Neuronal stem cell (in vitro differentiated cells): ENCODE results near the gene BCAS3.

Source experiments
- DNase-seq: peaks from one replicate; pipeline ENCODE4 v3.0.0-alpha.2; 2013; ENCODE audit warnings: low spot score
- H2AFZ ChIP-seq: one replicate; pipeline ENCODE4 v1.6.1; 2013; ENCODE audit warnings: mild to moderate bottlenecking, low read length, inconsistent platforms
- H2AK5ac ChIP-seq: 2 replicates; pipeline ENCODE4 v1.6.1; 2013; ENCODE audit warnings: low read depth, mild to moderate bottlenecking, inconsistent platforms, low read length, moderate library complexity, mixed read lengths
- H2BK120ac ChIP-seq: 2 replicates; pipeline ENCODE4 v1.6.1; 2013; ENCODE audit warnings: low read depth, mild to moderate bottlenecking, inconsistent platforms, low read length, moderate library complexity, mixed read lengths
- H2BK12ac ChIP-seq: one replicate; pipeline ENCODE4 v1.6.1; 2013; ENCODE audit warnings: low read length, inconsistent platforms
- H2BK15ac ChIP-seq: 2 replicates; pipeline ENCODE4 v1.6.1; 2013; ENCODE audit warnings: mild to moderate bottlenecking, low read length, inconsistent platforms, mixed read lengths
- H2BK5ac ChIP-seq: one replicate; pipeline ENCODE4 v1.6.1; 2013; ENCODE audit warnings: inconsistent platforms, mild to moderate bottlenecking, low read length, moderate library complexity
- H3K14ac ChIP-seq: one replicate; pipeline ENCODE4 v1.6.1; 2013; ENCODE audit warnings: low read length, inconsistent platforms
- H3K18ac ChIP-seq: 2 replicates; pipeline ENCODE4 v1.6.1; 2013; ENCODE audit warnings: low read length, inconsistent platforms
- H3K23ac ChIP-seq: 2 replicates; pipeline ENCODE4 v1.6.1; 2013; ENCODE audit warnings: low read depth, mild to moderate bottlenecking, mixed read lengths, low read length, inconsistent platforms; ENCODE audit not compliant: poor library complexity
- H3K27ac ChIP-seq: replicated peaks from 3 replicates; pipeline ENCODE4 v1.5.1; 2013; ENCODE audit warnings: low read length, inconsistent platforms
- H3K27me3 ChIP-seq, 3 experiments: 2 replicates each; pipeline ENCODE4 v1.6.1; 2013; ENCODE audit warnings: low read length in 3 of 3, mild to moderate bottlenecking in 2 of 3, inconsistent platforms in 1 of 3, low read depth in 1 of 3, mixed read lengths in 1 of 3, moderate library complexity in 1 of 3; ENCODE audit not compliant: control insufficient read depth in 3 of 3, insufficient read depth in 3 of 3
- H3K36me3 ChIP-seq, 2 donors: replicated peaks in 1 of 2; 2 replicates each; pipeline ENCODE4 v1.6.1; 2013; ENCODE audit warnings: low read length in 2 of 2; ENCODE audit not compliant: control insufficient read depth in 2 of 2, insufficient read depth in 2 of 2
- H3K4ac ChIP-seq: 2 replicates; pipeline ENCODE4 v1.6.1; 2013; ENCODE audit warnings: inconsistent platforms, mild to moderate bottlenecking, low read length, moderate library complexity
- H3K4me1 ChIP-seq, 2 donors: 1 replicate in 1 of 2; 2 replicates in 1 of 2; pipeline ENCODE4 v1.6.1; 2013; ENCODE audit warnings: low read length in 2 of 2, low read depth in 1 of 2; ENCODE audit not compliant: control insufficient read depth in 2 of 2, insufficient read depth in 1 of 2
- H3K4me2 ChIP-seq: one replicate; pipeline ENCODE4 v1.6.1; 2013; ENCODE audit warnings: mild to moderate bottlenecking, low read length, inconsistent platforms; ENCODE audit not compliant: insufficient read depth, poor library complexity, severe bottlenecking
- H3K4me3 ChIP-seq, 2 donors: 2 replicates each; pipeline ENCODE4 v1.5.1; 2013; ENCODE audit warnings: low read length in 2 of 2, mild to moderate bottlenecking in 2 of 2, inconsistent platforms in 1 of 2, moderate library complexity in 1 of 2
- H3K79me1 ChIP-seq: one replicate; pipeline ENCODE4 v1.6.1; 2013; ENCODE audit warnings: low read depth, mild to moderate bottlenecking, inconsistent platforms, low read length, moderate library complexity
- H3K9ac ChIP-seq: one replicate; pipeline ENCODE4 v1.6.1; 2013; ENCODE audit warnings: mild to moderate bottlenecking, low read depth, low read length, inconsistent platforms; ENCODE audit not compliant: poor library complexity
- H3K9me3 ChIP-seq, 2 donors: replicated peaks in 1 of 2; 2 replicates each; pipeline versions ENCODE3 to v1.6.1; 2013; ENCODE audit warnings: low read length in 2 of 2, mild to moderate bottlenecking in 2 of 2, inconsistent platforms in 1 of 2, low read depth in 1 of 2, mixed read lengths in 1 of 2, moderate library complexity in 1 of 2; ENCODE audit not compliant: control insufficient read depth in 2 of 2, insufficient read depth in 1 of 2
- H4K8ac ChIP-seq: one replicate; pipeline ENCODE4 v1.6.1; 2013; ENCODE audit warnings: low read depth, mild to moderate bottlenecking, inconsistent platforms, low read length, moderate library complexity
- H4K91ac ChIP-seq: one replicate; pipeline ENCODE4 v1.6.1; 2013; ENCODE audit warnings: low read length, low read depth, mild to moderate bottlenecking, inconsistent platforms; ENCODE audit not compliant: poor library complexity
- WGBS, 2 donors: extraction: QIAGEN DNeasy Blood & Tissue Kit; methylation state at CpG; one replicate each; pipeline ENCODE4 v1.1.7; 2013; ENCODE audit warnings: missing lambda C conversion rate in 2 of 2, mixed read lengths in 1 of 2; ENCODE audit not compliant: insufficient read length in 2 of 2, insufficient replicate concordance in 1 of 2; ENCODE audit errors: extremely low coverage in 2 of 2; 5-methylcytosine and 5-hydroxymethylcytosine counted together

BCAS3 gene

DNA sequence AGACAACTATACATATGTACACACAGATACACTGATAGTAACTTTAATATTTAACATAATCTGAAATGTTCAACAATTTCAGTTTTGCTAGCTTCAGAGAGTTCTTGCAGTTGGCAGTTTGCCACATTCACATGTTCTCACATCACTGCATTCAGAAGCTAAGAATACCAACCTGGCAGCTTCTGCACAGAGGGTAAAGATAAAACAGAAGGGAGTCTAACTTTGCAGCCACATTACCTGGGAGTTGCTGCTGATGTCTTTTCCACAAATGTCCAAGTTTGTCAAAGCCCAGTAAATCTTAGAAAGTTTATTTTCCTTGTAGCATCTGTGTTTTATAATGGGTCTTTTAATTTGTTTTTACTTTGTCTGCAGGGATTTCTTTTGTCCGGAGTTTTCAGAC, 332.0 kb downstream of the BCAS3 start:
- WGBS, 2 donors: no CpG with 5 or more reads among the region's 1 CpG

DNA sequence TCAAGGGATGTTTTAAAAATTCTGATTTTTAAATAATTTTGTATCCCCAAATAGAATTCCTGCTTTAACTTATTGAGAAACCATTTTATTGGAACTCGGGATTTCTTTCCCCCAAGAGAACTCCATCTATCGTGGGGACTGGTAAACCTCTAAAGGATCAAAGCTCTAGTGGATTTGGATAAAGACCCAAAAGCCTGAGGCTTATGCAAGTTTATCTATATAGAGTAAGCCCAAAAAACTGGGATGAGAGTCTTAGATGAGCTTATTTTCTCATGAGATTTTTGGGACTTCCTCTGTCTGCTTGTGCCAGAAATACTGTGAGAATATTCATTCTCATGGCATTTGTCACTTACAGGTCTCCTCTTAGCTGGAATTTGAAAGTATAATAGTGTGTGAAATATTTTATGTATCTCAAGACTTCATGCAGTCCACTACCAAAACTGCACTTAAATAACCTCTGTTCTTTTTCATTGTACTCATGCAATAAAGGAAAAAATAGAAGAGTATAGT, 333.1 kb downstream of the BCAS3 start:
- no peak overlapping the region for H2AFZ ChIP-seq
- WGBS, 2 donors: no CpG with 5 or more reads among the region's 2 CpGs
- no peak overlapping the region for H4K8ac ChIP-seq
- H3K9me3 ChIP-seq: no peaks in the 10 kb centered on the region
- H3K14ac ChIP-seq: no peak overlapping the region
- H3K79me1 ChIP-seq: no peaks in the 10 kb centered on the region
- H4K91ac ChIP-seq: no peak overlapping the region
- no peak overlapping the region for H3K23ac ChIP-seq
- H2BK5ac ChIP-seq: no peak overlapping the region
- H2BK120ac ChIP-seq: no peak overlapping the region
- no peak overlapping the region for H3K4me3 ChIP-seq
- no peak overlapping the region for H2BK12ac ChIP-seq
- no peak for DNase-seq
- H3K4ac ChIP-seq: no peak overlapping the region
- no peak overlapping the region for H3K4me2 ChIP-seq
- H2AK5ac ChIP-seq: no peak overlapping the region
- H3K18ac ChIP-seq: no peak overlapping the region
- H3K4me1 ChIP-seq: peaks cover 4 to 5% of the 10 kb centered on the region in 2 donors
- no peak overlapping the region for H3K9ac ChIP-seq
- no peak overlapping the region for H2BK15ac ChIP-seq
- H3K27me3 ChIP-seq: no peaks in the 10 kb centered on the region
- H3K27ac ChIP-seq: no peak overlapping the region
- no peaks in the 10 kb centered on the region for H3K36me3 ChIP-seq

More for the DNA sequence above, 332.0 kb downstream of the BCAS3 start:
- Histone ChIP-seq H3K4me2 (no peak overlapping the region), H3K4ac (no peak overlapping the region), H3K9me3 (no peaks in the 10 kb centered on the region), H2BK120ac (no peak overlapping the region), H3K36me3 (no peaks in the 10 kb centered on the region), H2BK12ac (no peak overlapping the region), H3K27me3 (no peaks in the 10 kb centered on the region), H2AK5ac (no peak overlapping the region), H3K4me3 (no peak overlapping the region), H3K23ac (no peak overlapping the region), H3K18ac (no peak overlapping the region), H4K8ac (no peak overlapping the region), H4K91ac (no peak overlapping the region), H3K27ac (no peak overlapping the region), H2BK5ac (no peak overlapping the region), H3K4me1 (peaks cover 4 to 5% of the 10 kb centered on the region in 2 donors), H3K79me1 (no peaks in the 10 kb centered on the region), H3K9ac (no peak overlapping the region), H3K14ac (no peak overlapping the region), H2AFZ (no peak overlapping the region), H2BK15ac (no peak overlapping the region)
- no peak for DNase-seq

DNA sequence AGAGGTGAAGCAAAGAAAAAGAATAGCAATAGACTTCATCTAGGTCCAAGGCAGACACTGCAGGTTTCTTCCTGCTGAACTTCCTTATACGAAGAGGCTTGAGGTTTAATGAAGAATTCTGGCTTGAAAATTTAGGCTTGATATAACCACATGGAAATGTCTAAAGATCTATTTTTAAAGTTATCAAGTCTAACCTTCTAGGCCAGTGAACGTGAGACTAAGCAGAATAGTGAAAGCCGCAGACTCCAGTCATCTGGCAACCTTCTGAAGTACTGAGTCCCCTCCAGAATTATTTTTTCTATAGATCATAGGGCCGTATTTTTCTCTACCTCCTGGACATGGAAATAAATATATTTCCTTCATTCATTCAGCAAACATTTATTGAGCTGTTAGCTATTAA, 333.6 kb downstream of the BCAS3 start:
- no peak for DNase-seq
- Histone ChIP-seq H3K4ac (no peak overlapping the region), H3K79me1 (no peaks in the 10 kb centered on the region), H2BK12ac (no peak overlapping the region), H3K27ac (no peak overlapping the region), H3K27me3 (no peaks in the 10 kb centered on the region), H3K14ac (no peak overlapping the region), H4K91ac (no peak overlapping the region), H3K9me3 (no peaks in the 10 kb centered on the region), H2BK5ac (no peak overlapping the region), H3K9ac (no peak overlapping the region), H2AFZ (no peak overlapping the region), H3K18ac (no peak overlapping the region), H3K4me3 (no peak overlapping the region), H4K8ac (no peak overlapping the region), H3K4me1 (peaks cover 4 to 5% of the 10 kb centered on the region in 2 donors), H3K23ac (no peak overlapping the region), H2AK5ac (no peak overlapping the region), H3K36me3 (no peaks in the 10 kb centered on the region), H3K4me2 (no peak overlapping the region), H2BK15ac (no peak overlapping the region), H2BK120ac (no peak overlapping the region)
- no CpG with 5 or more reads among the region's 4 CpGs for WGBS, 2 donors

DNA sequence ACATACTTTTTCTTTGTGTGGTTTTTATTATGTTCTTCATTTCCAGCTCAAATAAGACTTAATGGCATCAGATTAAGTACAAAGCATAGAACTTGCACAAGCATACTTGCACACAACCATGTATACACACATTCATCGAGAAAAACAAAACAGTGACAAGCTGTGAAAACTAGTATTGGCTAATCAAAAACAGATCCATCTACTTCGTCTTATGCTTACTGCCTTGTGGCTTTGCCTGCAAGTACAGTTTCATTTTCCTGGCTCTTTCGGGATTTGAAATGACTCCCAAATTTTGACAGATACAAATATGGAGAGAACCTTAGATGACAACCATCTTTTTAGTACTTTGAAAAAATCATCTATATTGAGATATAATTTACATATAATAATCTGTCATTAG, 338.3 kb downstream of the BCAS3 start:
- no CpG with 5 or more reads among the region's 3 CpGs for WGBS, 2 donors
- H2BK120ac ChIP-seq: no peak overlapping the region
- H3K23ac ChIP-seq: no peak overlapping the region

More for the DNA sequence above, 338.3 kb downstream of the BCAS3 start:
- Histone ChIP-seq H4K8ac (no peak overlapping the region), H2AFZ (no peak overlapping the region), H3K18ac (no peak overlapping the region), H3K4me2 (no peak overlapping the region), H2BK5ac (no peak overlapping the region), H4K91ac (no peak overlapping the region), H2BK12ac (no peak overlapping the region), H3K4me3 (no peak overlapping the region), H3K9me3 (no peaks in the 10 kb centered on the region), H3K36me3 (no peaks in the 10 kb centered on the region), H3K27ac (no peak overlapping the region), H3K79me1 (no peaks in the 10 kb centered on the region), H3K9ac (no peak overlapping the region), H3K14ac (no peak overlapping the region), H3K4me1 (peaks cover 0 to 2% of the 10 kb centered on the region in 2 donors), H3K4ac (no peak overlapping the region), H2AK5ac (no peak overlapping the region), H3K27me3 (no peaks in the 10 kb centered on the region), H2BK15ac (no peak overlapping the region)
- no peak for DNase-seq
